GM19468 (cell line): ENCODE data around the gene KSR1.

Experiments
- ATAC-seq: cut with Tn5 transposase; IDR thresholded peaks from one replicate; pipeline ENCODE4 v1.9.1; 2021; ENCODE audit warnings: mild to moderate bottlenecking, moderate library complexity, moderate number of reproducible peaks; ENCODE audit not compliant: unreplicated experiment; ENCODE audit errors: extremely low read depth

Gene KSR1

DNA sequence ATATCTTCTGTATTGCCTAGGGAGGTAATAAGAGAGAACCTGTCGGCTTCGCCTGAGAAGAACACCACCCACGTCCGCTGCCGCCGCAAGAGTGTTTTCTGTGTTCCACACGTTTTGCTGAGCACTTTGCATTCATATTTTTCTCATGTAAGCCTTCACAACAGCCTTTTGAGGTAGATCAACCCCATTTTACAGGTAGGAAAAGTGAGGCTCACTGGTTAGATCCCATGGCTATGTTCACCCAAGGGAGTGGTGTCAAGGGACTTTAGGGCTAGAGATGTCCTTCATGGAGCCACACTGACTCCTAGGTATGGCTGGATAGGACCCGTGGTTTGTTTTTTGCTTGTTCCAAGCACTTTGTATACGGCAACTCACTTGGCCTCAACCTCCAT is 87.7 kb downstream of the KSR1 start:
- ATAC-seq: no peak

DNA sequence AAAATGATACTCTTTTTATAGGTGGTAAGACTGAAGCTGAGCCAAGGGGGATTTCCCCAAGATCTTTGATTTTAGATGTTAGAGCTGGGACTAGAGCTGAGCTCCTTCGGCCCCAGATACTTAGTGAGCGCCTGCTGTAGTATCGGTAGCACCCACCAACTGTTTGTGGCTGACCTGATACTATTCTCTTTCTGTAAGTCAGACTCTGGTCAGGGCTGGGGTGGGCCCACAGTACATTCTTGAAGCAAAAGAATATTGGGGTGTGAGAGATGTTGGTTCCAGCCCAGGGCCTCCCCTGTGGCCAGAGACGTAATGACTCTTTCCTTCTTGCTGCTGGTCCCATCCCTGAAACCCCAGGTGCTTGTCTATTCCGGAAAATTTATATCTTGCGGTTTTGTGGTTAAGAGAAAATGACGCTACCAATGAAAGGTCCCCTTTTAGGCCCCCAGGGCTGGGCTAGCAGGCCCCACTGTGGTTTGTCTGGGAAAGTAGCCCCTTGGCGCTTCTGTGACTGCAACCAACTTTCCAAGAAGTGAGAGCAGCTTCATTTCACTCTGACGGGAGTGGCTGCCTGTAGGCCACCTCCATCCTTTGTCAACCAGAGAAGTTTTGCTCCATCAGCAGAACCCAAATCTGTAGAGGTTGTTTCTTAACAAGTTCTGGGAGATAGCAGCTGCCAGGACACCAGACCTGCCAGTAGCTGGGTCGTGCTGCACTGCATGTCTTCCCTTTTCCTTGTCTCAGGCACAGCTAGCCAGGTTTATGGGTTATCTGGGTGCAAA is 88.3 kb downstream of the KSR1 start:
- ATAC-seq: peak; percentile 77

DNA sequence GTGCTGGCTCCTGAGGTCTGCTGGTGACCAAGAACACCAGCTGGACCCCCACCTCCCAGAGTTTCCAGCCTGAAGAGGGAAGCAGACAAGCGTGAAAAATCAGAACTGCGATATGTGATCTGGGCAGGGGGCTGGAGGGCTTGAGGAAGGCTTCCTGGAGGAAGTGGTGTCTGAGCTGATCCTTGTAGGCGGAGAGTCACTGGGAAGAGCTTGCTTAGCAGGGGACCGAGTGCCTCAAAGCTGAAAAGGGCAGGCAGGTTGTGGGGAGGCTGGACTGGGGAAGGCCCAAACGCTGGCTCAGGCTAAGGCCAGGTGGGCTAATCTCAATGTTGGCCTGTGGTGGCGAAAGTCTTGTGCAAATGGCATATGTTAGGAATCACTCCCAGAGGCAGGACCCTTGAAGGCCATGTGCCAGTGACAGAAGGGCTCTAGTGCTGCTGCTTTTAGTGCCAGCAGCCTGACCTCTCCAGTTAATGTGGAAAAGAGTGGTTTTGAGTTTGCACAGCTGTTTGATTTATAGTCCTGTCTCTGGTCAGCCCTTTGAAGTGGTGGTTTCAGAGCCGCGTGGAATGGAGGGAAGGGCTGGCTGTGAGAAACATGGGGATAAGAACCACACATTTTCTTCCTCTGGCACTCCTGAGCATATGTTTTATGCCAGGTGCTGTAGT is 89.4 kb downstream of the KSR1 start:
- no peak for ATAC-seq

- ATAC-seq: no peak
These were observed 90.5 kb downstream of the KSR1 start for GRCh38 chr17:27546624-27547300.

- no peak for ATAC-seq
These were observed 91.0 kb downstream of the KSR1 start for GRCh38 chr17:27547301-27547683.

- no peak for ATAC-seq
These were observed 92.1 kb downstream of the KSR1 start for GRCh38 chr17:27548369-27548768.

DNA sequence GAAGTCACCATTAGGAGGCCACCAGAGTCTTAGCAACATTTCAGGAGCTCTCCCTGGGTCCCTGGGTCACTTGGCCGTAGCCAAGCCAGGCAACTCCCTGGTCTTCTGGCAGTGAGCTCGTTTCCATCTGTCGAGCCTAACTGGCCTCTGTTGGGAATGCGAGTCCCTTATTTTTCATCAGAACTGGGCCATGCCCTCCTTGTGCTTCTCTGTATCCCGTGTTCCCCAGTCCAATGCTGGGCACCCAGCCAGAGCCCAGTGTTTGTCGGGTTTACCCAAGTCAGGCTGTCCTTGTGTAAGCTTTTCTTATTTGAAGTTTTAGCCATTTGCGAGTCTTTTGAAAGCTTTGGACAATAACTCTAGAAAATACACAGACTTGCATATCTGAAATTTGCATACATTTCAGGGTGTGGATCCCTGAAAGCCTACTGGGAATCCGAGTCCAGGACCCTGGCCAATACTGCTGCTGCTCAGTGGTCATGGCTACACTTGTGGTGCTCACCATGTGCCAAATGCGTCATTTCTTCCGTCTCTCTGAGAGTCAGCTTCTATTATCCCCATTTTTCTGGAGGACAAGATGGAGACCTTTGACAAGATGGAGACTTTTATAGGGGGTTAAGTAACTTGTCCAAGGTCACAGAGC is 93.1 kb downstream of the KSR1 start:
- no peak for ATAC-seq

- no peak for ATAC-seq
These were observed 94.2 kb downstream of the KSR1 start for GRCh38 chr17:27550291-27550930.

GRCh38 chr17:27550974-27551505 is 94.8 kb downstream of the KSR1 start:
- ATAC-seq: no peak

DNA sequence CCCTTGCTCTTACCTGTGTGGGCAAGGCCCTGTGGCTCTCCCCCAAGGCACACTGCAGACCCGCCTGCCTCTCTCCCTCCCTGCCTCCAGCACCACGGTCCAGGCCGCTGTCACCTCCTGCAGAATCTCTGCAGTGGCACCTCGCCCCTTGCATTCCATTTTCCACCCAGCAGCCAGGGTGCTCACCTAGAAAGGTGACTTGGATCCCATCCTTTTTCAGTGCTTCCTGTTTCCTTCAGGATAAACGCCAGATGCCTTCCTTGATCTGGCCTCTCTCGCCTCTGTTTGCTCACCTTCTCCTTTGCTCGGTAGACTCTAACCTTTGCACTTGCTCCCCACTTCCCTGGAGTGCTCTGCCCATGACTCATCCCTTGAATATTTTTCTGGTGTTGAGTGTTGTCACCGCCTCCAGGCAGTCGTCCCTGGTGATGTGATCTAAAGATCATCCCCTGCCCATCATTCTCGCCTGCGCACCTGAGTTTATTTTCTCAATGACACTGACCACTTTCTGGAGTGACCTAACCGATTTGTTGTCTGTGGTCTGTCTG is 95.5 kb downstream of the KSR1 start:
- ATAC-seq: no peak

DNA sequence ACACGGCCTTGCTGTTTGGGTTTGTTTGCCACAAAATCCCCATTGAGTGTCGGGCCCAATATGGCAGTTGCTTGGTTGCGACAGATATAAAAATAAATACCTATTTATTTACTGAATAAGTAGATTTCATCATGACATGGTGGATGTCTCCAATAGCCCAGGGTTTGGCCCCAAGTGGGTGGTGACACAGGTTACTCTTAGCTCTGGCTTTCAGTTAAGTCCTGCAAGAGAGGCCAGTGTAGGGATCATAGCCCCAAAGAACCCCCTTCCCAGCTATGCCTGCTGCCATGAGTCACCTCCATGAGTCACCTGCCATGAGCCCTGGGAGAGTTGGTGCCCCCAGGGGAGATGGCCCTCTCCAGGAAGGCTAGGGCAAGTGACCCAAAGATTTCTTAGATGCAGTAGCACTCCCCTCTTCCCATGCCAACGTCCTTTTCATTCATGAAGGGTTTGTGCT is 96.1 kb downstream of the KSR1 start:
- no peak for ATAC-seq

DNA sequence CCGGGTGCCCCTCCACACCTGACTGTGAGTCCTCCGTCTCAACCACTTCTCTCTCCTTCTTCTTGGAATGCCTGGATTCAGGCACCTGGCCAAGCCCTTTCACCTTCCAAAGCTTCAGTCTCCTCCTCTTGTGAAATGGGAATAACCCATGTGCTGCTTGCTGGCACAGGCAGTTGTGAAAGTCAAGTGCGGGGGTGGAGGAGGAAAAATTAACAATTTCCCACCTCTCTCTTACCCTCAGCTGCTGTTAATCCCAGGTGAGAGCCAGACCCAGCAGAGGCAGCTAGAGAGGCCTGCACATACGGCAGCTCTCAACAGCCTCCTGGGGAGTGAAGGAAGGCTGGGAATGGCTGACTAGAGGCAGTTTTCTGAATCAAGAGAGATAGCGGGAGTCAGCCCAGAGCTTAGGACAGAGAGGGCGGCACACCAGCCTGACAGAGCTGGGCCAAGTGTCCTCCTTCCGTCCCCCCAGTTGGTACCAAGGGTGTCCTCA is 96.8 kb downstream of the KSR1 start:
- ATAC-seq: no peak

DNA sequence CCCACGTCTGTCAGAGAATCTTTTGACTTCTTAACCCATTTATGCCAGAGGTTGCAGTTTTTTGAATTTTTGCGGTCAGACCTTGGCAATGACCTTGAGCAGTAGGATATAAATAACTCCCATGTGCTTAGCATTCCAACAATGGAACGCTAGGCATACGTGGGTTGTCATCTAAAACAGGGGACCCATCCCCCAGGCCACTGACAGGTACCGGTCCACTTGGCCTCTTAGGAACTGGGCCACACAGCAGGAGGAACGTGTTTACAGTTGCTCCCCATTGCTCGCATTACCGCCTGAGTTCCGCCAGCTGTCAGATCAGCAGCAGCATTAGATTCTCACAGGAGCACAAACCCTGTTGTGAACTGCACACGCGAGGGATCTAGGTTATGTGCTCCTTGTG is 97.9 kb downstream of the KSR1 start:
- no peak for ATAC-seq

DNA sequence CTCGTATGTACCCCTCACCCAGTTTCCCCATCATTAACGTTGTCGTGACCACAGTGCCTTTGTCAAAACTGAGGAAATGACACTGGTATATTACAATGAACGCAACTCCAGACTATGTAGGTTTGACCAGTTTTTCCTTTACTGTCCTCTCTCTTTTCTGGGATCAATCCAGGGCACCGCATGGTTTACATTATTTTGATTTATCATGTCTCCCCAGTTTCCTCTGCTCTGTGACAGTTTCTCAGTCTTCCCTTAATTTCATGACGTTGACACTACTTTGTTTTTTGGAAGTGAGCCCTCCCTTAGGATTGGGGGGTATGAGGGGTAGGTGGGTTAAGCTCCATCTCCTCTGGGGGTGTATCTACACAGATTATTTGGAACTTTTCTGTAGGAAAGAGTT is 98.7 kb downstream of the KSR1 start:
- no peak for ATAC-seq

GRCh38 chr17:27555339-27555738 is 99.1 kb downstream of the KSR1 start:
- ATAC-seq: no peak

DNA sequence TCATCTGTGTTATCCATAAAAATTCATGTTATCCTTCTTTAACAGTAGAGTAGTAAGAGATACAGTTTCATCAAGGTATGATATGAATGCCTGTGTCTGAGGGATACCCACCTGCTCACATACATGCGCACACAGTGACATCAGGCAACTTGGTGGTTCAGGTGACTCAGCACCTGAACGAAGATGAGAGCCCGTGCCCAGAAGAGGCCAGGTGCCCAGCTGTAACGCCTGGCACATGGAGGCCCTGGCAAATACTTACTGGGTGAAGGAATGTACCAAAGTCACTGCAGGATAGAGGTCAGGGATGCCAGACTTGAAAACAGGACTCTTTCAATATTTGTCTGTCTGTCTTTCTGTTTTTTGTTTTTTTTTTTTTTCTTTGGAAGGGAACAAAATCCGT is 102.1 kb downstream of the KSR1 start:
- ATAC-seq: no peak

DNA sequence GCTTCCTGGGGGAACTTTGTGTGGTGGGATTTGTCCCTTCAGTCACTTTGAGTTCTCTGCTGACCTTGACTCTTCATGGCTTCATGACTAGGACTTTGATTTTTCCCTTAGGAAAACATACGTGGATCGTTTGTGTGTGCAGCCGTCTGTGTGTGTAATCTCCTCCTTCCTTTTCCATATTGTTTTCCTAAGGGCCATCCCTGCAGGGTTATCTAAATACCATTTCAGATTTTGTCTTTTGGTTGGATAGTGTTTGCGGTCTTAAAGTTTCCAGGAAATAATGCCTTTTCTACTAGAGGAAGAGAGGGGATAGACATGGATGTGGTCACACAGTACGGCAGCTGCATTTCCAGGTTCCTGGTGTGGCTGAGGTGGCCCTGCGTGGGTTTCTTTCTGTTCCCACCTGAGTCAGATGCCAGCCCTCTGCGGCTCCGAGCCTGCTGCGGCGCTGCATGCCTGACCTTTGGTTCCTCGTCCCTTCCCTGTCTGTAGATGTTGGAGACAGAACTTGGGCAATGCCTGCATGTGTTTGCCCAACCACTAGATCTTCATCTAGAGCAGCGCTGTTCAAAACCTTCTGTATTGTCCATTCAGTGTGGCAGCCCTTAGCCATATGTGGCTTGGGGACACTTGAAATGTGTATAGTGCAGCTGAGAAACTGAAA is 102.7 kb downstream of the KSR1 start:
- ATAC-seq: no peak

- no peak for ATAC-seq
These were observed 103.5 kb downstream of the KSR1 start for GRCh38 chr17:27559506-27560481.
